Gastrocnemius medialis (tissue), 4 donors: Measurements from ENCODE around the gene ZNF69. TPM values are rescaled to one million over a fixed set of nuclear protein-coding genes. Genes with fewer than 3 reads are reported as not detected.
"Not testable (repeated sequence)": the region's sequence is repeated elsewhere in the genome, so short reads cannot be mapped to it uniquely, and the experiment has no call there.

ENCODE experiments used
- ATAC-seq, 2 donors: fragments of 150-250 bp; one replicate each; pipeline ENCODE4 v1.9.1; 2016
- DNase-seq, 2 donors: peaks; one replicate each; pipeline ENCODE4 v3.0.0-alpha.2; 2019
- H3K27ac ChIP-seq, 4 donors: fragments of 200-600 bp; sonication (generic); 1 replicate in 1 of 4; 2 replicates in 3 of 4; pipeline ENCODE4 v1.5.1; 2016 to 2018; ENCODE audit warnings: mild to moderate bottlenecking in 2 of 4, moderate library complexity in 1 of 4
- H3K27me3 ChIP-seq, 3 donors: fragments of 200-600 bp; sonication (generic) in 2 of 3; 1 replicate in 1 of 3; 2 replicates in 2 of 3; pipeline versions ENCODE4 v1.5.1 to v1.6.0; 2016 to 2019; ENCODE audit warnings: mild to moderate bottlenecking in 1 of 3, moderate library complexity in 1 of 3
- H3K36me3 ChIP-seq, 2 donors: fragments of 200-600 bp; sonication (generic) in 1 of 2; one replicate each; pipeline ENCODE4 v1.5.1; 2017 to 2018
- H3K4me1 ChIP-seq, 2 donors: fragments of 200-600 bp; sonication (generic) in 1 of 2; one replicate each; pipeline ENCODE4 v1.5.1; 2016 to 2017; ENCODE audit warnings: mild to moderate bottlenecking in 2 of 2
- H3K4me3 ChIP-seq, 4 donors: fragments of 200-600 bp; sonication (generic) in 3 of 4; 1 replicate in 1 of 4; 2 replicates in 3 of 4; pipeline ENCODE4 v1.5.1; 2016 to 2019; ENCODE audit warnings: mild to moderate bottlenecking in 2 of 4
- H3K9me3 ChIP-seq, 3 donors: fragments of 200-600 bp; sonication (generic) in 2 of 3; 1 replicate in 1 of 3; 2 replicates in 2 of 3; pipeline ENCODE4 v1.5.1; 2016 to 2019
- CTCF ChIP-seq, 5 experiments: fragments of 450-650 bp in 3 of 5; fragments of 200-600 bp in 2 of 5; sonication (generic) in 2 of 5; IDR thresholded peaks in 4 of 5; conservative IDR thresholded peaks in 1 of 5; 1 replicate in 4 of 5; 2 replicates in 1 of 5; pipeline ENCODE4 v1.5.1; 2016 to 2019; ENCODE audit warnings: antibody characterized with exemption in 5 of 5, mild to moderate bottlenecking in 3 of 5, moderate library complexity in 3 of 5
- POLR2A ChIP-seq, 2 donors: fragments of 450-650 bp; IDR thresholded peaks; one replicate each; pipeline ENCODE4 v1.6.1; 2017; ENCODE audit warnings: antibody characterized with exemption in 2 of 2, mild to moderate bottlenecking in 2 of 2, moderate library complexity in 2 of 2
- in situ Hi-C, 4 donors: fragments of 200-750 bp; cut with MboI; loops; one replicate each; pipeline versions ENCODE4 v1.15.0 to v1.8.0; 2017; ENCODE audit warnings: low sequenced_read_pairs in 4 of 4
- intact Hi-C: fragments of 100-400 bp; cut with DNase I; formaldehyde crosslinking; loops from one replicate; pipeline ENCODE4 v1.15.1; 2023; ENCODE audit warnings: low total_unique reads
- total RNA-seq, 4 donors: library from RNA; depleted of rRNA; stranded (reverse); fragments of >200 nt; gene quantifications; one replicate each; pipeline versions ENCODE4 v1.1.0 to v1.2.3, GENCODE V29; 2016

Gene ZNF69
- total RNA-seq, 4 donors from 2014 or later: 0.22 to 2.8 (median 1.8) TPM

- Histone ChIP-seq H3K4me1 (peaks cover 0 to 5% of the 10 kb centered on the region in 2 donors), H3K27ac (peak within 1 kb of the TSS in 2 of 4 donors; percentile 15 to 25), H3K27me3 (peaks cover 0 to 17% (median 10%) of the 10 kb centered on the region in 3 donors), H3K9me3 (no peaks in the 10 kb centered on the region), H3K36me3 (no peaks in the 10 kb centered on the region), H3K4me3 (peak within 1 kb of the TSS; percentile 51 to 64 (median 59))
- ATAC-seq (peak; percentile 54 to 60), DNase-seq (peak; percentile 57 to 58)
- TF ChIP-seq CTCF (IDR thresholded peaks at IDR 0.05 in 4 of 5, conservative IDR thresholded peaks at IDR 0.05 in 1 of 5) (no peak), POLR2A (IDR thresholded peaks at IDR 0.05) (no peak)
- in situ Hi-C loops: no loop called here
- intact Hi-C loops: loop anchor here (2.0 kb wide), 1 partner anchor 50 kb away; the partner anchor contains the start of gene ZNF491
Measured at GRCh38 chr19:11848594-11849469, 38.8 kb upstream of the ZNF69 start, which contains the start of gene ZNF439. Gene ZNF439, plus strand, starts transcription at chr19:11848726. Its CDS starts 142 bp downstream, at chr19:11848868.

GRCh38 chr19:11850289-11850688 lies 37.3 kb upstream of the ZNF69 start:
- peaks cover 0 to 17% (median 10%) of the 10 kb centered on the region in 3 donors for H3K27me3 ChIP-seq
- H3K4me3 ChIP-seq, H3K36me3 ChIP-seq, ATAC-seq, H3K4me1 ChIP-seq, DNase-seq, H3K9me3 ChIP-seq, in situ Hi-C loops, intact Hi-C loops, H3K27ac ChIP-seq: not testable (repeated sequence)

- in situ Hi-C loops: no loop called here
- Histone ChIP-seq H3K36me3 (no peaks in the 10 kb centered on the region), H3K27ac (no peak overlapping the region), H3K9me3 (no peaks in the 10 kb centered on the region), H3K4me3 (no peak overlapping the region), H3K4me1 (peaks cover 0 to 5% of the 10 kb centered on the region in 2 donors), H3K27me3 (peaks cover 0 to 15% (median 8%) of the 10 kb centered on the region in 3 donors)
- ATAC-seq (no peak), DNase-seq (no peak)
- intact Hi-C loops: no loop called here
- TF ChIP-seq POLR2A (IDR thresholded peaks at IDR 0.05) (no peak), CTCF (IDR thresholded peaks at IDR 0.05 in 4 of 5, conservative IDR thresholded peaks at IDR 0.05 in 1 of 5) (no peak)
Measured at GRCh38 chr19:11853358-11853757, 34.2 kb upstream of the ZNF69 start.

GRCh38 chr19:11856596-11857250 lies 30.9 kb upstream of the ZNF69 start:
- in situ Hi-C loops (no loop called here), intact Hi-C loops (no loop called here)
- no peak for DNase-seq
- Histone ChIP-seq H3K36me3 (no peaks in the 10 kb centered on the region), H3K27me3 (no peaks in the 10 kb centered on the region), H3K4me3 (no peak overlapping the region), H3K4me1 (no peaks in the 10 kb centered on the region), H3K9me3 (no peaks in the 10 kb centered on the region), H3K27ac (no peak overlapping the region)
- ATAC-seq: no peak
- TF ChIP-seq POLR2A (IDR thresholded peaks at IDR 0.05) (no peak), CTCF (IDR thresholded peaks at IDR 0.05 in 4 of 5, conservative IDR thresholded peaks at IDR 0.05 in 1 of 5) (no peak)

- Histone ChIP-seq H3K27ac (no peak overlapping the region), H3K9me3 (no peaks in the 10 kb centered on the region), H3K27me3 (no peaks in the 10 kb centered on the region), H3K4me1 (no peaks in the 10 kb centered on the region), H3K36me3 (no peaks in the 10 kb centered on the region), H3K4me3 (no peak overlapping the region)
- intact Hi-C loops: no loop called here
- DNase-seq (no peak), ATAC-seq (no peak)
- no peak for TF ChIP-seq POLR2A (IDR thresholded peaks at IDR 0.05)
- no peak for TF ChIP-seq CTCF (IDR thresholded peaks at IDR 0.05 in 4 of 5, conservative IDR thresholded peaks at IDR 0.05 in 1 of 5)
- in situ Hi-C loops: no loop called here
Measured at GRCh38 chr19:11860721-11861120, 26.9 kb upstream of the ZNF69 start.
